GM19240 (cell line): ENCODE measurements around the gene REPS1.
"Not testable (repeated sequence)": the region's sequence is repeated elsewhere in the genome, so short reads cannot be mapped to it uniquely, and the experiment has no call there.

Experiments used
- DNase-seq: peaks from one replicate; pipeline ENCODE4 v3.0.0; 2011; ENCODE audit warnings: low spot score; ENCODE audit not compliant: insufficient read length

REPS1 gene

GRCh38 chr6:139006477-139006876 is 18.4 kb upstream of the REPS1 start:
- no peak for DNase-seq

- DNase-seq = no peak
These were observed 15.7 kb upstream of the REPS1 start for GRCh38 chr6:139003751-139004150.

- DNase-seq = no peak
These were observed 12.1 kb upstream of the REPS1 start for GRCh38 chr6:138999949-139000725.

- no peak for DNase-seq
These were observed 9.1 kb upstream of the REPS1 start for GRCh38 chr6:138997136-138997535.

GRCh38 chr6:138996524-138996923 is 8.5 kb upstream of the REPS1 start:
- no peak for DNase-seq

- not testable (repeated sequence) for DNase-seq
These were observed 5.4 kb upstream of the REPS1 start for GRCh38 chr6:138993410-138993809.

- not testable (repeated sequence) for DNase-seq
These were observed 4.9 kb upstream of the REPS1 start for GRCh38 chr6:138992965-138993364.

- DNase-seq = no peak
These were observed 3.2 kb upstream of the REPS1 start for GRCh38 chr6:138991206-138991605.

GRCh38 chr6:138989098-138989983 is 1.3 kb upstream of the REPS1 start:
- DNase-seq = no peak

GRCh38 chr6:138988469-138988834 is 399 bp upstream of the REPS1 start:
- no peak for DNase-seq

- no peak for DNase-seq
These were observed 892 bp downstream of the REPS1 start for GRCh38 chr6:138987080-138987642.

- no peak for DNase-seq
These were observed 1.5 kb downstream of the REPS1 start for GRCh38 chr6:138986578-138986977.

- DNase-seq = no peak
These were observed 6.6 kb downstream of the REPS1 start for GRCh38 chr6:138981416-138981815.

- no peak for DNase-seq
These were observed 8.0 kb downstream of the REPS1 start for GRCh38 chr6:138979813-138980668.

GRCh38 chr6:138979365-138979764 is 8.7 kb downstream of the REPS1 start:
- DNase-seq = no peak

- DNase-seq = no peak
These were observed 9.8 kb downstream of the REPS1 start for GRCh38 chr6:138978229-138978628.

GRCh38 chr6:138977646-138978167 is 10.3 kb downstream of the REPS1 start:
- no peak for DNase-seq

- DNase-seq = no peak
These were observed 10.8 kb downstream of the REPS1 start for GRCh38 chr6:138977242-138977641.

GRCh38 chr6:138975815-138976214 is 12.2 kb downstream of the REPS1 start:
- no peak for DNase-seq

- DNase-seq = no peak
These were observed 14.4 kb downstream of the REPS1 start for GRCh38 chr6:138973466-138974153.
